ENCODE data around the gene STAC3.
"Not testable (repeated sequence)": the region's sequence is repeated elsewhere in the genome, so short reads cannot be mapped to it uniquely, and the experiment has no call there.

STAC3 gene

DNA sequence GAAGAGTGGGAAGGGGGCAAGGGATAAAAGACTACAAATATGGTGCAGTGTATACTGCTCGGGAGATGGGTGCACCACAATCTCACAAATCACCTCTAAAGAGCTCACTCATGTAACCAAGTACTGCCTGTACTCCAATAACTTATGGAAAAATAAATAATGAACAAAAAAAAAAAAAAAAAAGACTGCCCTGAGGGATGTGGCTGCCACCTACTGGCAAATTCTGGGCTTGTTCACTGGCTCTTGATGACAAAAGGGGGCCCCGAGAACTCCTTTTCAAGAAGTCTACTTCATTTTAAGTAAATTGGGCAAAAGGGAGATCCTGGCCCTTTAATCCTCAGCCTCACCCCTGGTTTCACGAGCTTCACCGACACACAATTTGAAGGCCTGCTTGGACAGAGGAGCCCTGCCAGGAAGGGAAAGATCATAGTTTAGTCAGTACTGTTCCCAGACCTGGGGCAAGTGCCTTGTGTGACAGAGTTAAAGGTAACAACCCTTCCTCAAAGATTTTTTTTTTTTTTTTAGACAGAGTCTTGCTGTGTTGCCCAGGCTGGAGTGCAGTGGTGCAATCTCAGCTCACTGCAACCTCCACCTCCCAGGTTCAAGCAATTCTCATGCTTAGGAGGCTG is 26.1 kb upstream of the STAC3 start:
- H3K4me3 ChIP-seq (ENCODE audit: low read depth, low read length) = no peak overlapping the region
- peak; percentile 34 for DNase-seq (ENCODE audit: low read depth)

DNA sequence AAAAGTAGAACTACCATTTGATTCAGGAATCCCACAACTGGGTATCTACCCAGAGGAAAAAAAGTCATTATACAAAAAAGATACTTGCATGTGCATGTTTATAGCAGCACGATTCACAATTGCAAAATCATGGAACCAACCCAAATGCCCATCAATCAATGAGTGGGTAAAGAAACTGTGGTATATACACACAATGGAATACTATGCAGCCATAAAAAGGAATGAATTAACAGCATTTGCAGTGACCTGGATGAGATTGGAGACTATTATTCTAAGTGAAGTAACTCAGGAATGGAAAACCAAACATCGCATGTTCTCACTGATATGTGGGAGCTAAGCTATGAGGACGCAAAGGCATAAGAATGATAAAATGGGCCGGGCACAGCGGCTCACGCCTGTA is 25.2 kb upstream of the STAC3 start:
- DNase-seq (ENCODE audit: low read depth); H3K4me3 ChIP-seq (ENCODE audit: low read depth, low read length): not testable (repeated sequence)

More for the DNA sequence above, 26.1 kb upstream of the STAC3 start:
- peak; percentile 58 for TF ChIP-seq CTCF (IDR thresholded peaks at IDR 0.05; ENCODE audit: control insufficient read depth, extremely low read depth, insufficient read depth)

DNA sequence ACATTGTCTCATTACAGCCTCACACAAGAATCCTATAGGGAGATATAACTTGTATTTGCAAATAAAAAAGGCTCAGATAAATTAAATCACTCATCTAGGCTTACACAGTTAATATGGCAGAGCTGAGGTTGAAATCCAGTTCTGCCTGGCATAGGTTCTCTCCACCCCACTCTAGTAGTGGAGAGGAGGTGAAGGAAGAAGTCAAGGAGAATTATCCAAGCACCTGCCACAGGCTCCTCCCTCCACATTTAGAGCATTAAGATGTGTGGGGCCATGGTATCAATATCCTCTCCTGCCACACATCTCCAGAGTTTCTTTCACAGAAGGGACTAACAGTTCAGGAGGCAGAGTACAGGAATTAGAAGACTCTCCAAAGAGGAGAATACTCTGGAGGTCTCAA is 22.5 kb upstream of the STAC3 start:
- no peak overlapping the region for H3K4me3 ChIP-seq (ENCODE audit: low read depth, low read length)
- TF ChIP-seq CTCF (IDR thresholded peaks at IDR 0.05; ENCODE audit: control insufficient read depth, extremely low read depth, insufficient read depth) = no peak
- no peak for DNase-seq (ENCODE audit: low read depth)

DNA sequence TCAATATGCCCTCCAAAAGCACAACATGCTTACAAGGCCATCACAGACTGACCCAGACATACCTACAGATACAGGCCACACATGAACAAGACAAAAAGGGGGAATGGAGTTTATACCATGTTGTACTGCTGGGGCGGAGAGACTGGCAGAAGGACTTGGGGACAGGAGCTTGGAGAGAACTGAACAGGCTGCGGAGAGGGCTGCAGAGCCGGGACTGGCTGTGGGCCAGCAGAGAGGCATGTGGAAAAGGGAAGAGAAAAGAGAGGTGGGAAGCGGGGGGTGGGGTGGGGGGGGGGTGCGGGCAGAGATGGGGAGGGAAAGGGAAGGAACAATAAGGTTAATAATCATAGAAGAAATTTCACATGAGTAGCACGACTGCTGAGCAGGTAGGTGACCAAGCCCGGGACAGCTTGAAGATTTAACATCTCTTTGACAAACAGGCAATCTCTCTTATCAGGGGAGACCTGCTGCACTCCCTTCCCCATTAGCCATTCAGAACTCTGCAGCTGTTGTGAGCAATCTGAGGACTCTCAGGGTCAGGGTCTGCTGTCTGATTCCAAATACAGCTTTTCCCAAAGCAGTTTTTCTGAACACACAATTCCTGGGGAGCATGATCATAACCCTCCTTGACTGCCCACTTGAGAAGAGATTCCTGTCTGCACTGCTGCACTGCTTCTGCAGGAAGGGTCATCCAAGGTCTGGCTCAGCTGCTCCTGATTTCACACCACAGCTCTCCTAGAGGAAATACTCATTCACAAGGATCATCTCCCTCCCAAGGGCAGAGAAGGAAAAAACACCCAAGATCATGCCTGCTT is 21.6 kb upstream of the STAC3 start:
- no peak for DNase-seq (ENCODE audit: low read depth)
- TF ChIP-seq CTCF (IDR thresholded peaks at IDR 0.05; ENCODE audit: control insufficient read depth, extremely low read depth, insufficient read depth) = no peak
- H3K4me3 ChIP-seq (ENCODE audit: low read depth, low read length) = no peak overlapping the region

DNA sequence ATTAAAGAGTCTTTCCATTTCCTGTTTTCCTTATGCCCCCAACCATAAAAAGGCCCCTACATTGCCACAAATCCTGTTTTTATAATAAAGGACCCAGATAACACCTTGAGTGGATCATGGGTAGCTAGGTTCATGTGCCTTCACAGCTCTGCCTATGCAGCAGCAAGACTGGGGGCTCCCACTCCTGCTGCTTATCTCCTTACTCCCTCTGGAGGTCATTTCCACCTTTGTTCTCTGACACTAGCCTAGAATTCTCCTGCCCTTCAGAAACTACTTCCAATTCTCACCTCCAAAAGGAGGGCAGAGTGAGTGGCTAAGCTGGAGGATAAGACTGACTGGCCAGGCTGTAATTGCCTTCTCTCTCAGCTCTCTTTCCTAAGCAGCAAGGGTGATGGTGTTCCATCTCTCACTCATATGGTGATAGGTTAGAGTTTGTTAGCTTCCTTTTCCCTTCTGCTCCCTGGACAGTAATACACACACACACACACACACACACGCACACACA is 20.0 kb upstream of the STAC3 start:
- no peak overlapping the region for H3K4me3 ChIP-seq (ENCODE audit: low read depth, low read length)
- DNase-seq (ENCODE audit: low read depth) = no peak
- no peak for TF ChIP-seq CTCF (IDR thresholded peaks at IDR 0.05; ENCODE audit: control insufficient read depth, extremely low read depth, insufficient read depth)

GRCh38 chr12:57268264-57268663 is 17.3 kb upstream of the STAC3 start:
- TF ChIP-seq CTCF (IDR thresholded peaks at IDR 0.05; ENCODE audit: control insufficient read depth, extremely low read depth, insufficient read depth) = no peak
- no peak for DNase-seq (ENCODE audit: low read depth)
- no peak overlapping the region for H3K4me3 ChIP-seq (ENCODE audit: low read depth, low read length)

GRCh38 chr12:57266681-57267080 is 15.7 kb upstream of the STAC3 start:
- no peak overlapping the region for H3K4me3 ChIP-seq (ENCODE audit: low read depth, low read length)
- DNase-seq (ENCODE audit: low read depth) = no peak
- TF ChIP-seq CTCF (IDR thresholded peaks at IDR 0.05; ENCODE audit: control insufficient read depth, extremely low read depth, insufficient read depth) = no peak
